Muscle of arm (tissue), 12 donors: ENCODE measurements around the gene ADPGK. TPM values are rescaled to one million over a fixed set of nuclear protein-coding genes. Genes with fewer than 3 reads are reported as not detected.

Experiments
- DNase-seq: peaks from one replicate; pipeline ENCODE4 v3.0.0-alpha.2; 2013
- polyA plus RNA-seq, 12 donors: library from polyadenylated mRNA; unstranded; fragments of 120-200 nt; gene quantifications; one replicate each; pipeline ENCODE4 v1.2.1, GENCODE V29; 2013; ENCODE audit not compliant: insufficient read length in 12 of 12

ADPGK gene
- polyA plus RNA-seq, 12 donors, result 27.1 to 50.3 (median 35.2) TPM; not detected in 1

GRCh38 chr15:72793766-72794660 is 10.5 kb upstream of the ADPGK start:
- DNase-seq, result no peak

- DNase-seq, result no peak
These were observed 8.9 kb upstream of the ADPGK start for GRCh38 chr15:72792431-72792830.

GRCh38 chr15:72790302-72790910 is 6.8 kb upstream of the ADPGK start:
- no peak for DNase-seq

- no peak for DNase-seq
These were observed 4.0 kb upstream of the ADPGK start for GRCh38 chr15:72787526-72787925.

GRCh38 chr15:72786676-72787345 is 3.3 kb upstream of the ADPGK start:
- no peak for DNase-seq

- no peak for DNase-seq
These were observed 2.7 kb upstream of the ADPGK start for GRCh38 chr15:72786242-72786641.

GRCh38 chr15:72785841-72786240 is 2.3 kb upstream of the ADPGK start:
- DNase-seq, result no peak

- no peak for DNase-seq
These were observed 1.9 kb upstream of the ADPGK start for GRCh38 chr15:72785432-72785831.

GRCh38 chr15:72784456-72784876 is 908 bp upstream of the ADPGK start:
- no peak for DNase-seq

- DNase-seq, result peak; percentile 28
These were observed 436 bp downstream of the ADPGK start for GRCh38 chr15:72783004-72783639.

GRCh38 chr15:72782274-72783003 is 1.1 kb downstream of the ADPGK start:
- no peak for DNase-seq

GRCh38 chr15:72781631-72782030 is 1.9 kb downstream of the ADPGK start:
- no peak for DNase-seq

- no peak for DNase-seq
These were observed 4.8 kb downstream of the ADPGK start for GRCh38 chr15:72778796-72779195.

- no peak for DNase-seq
These were observed 8.7 kb downstream of the ADPGK start for GRCh38 chr15:72774696-72775383.

- no peak for DNase-seq
These were observed 12.2 kb downstream of the ADPGK start for GRCh38 chr15:72771329-72771725.

GRCh38 chr15:72770673-72771328 is 12.8 kb downstream of the ADPGK start:
- DNase-seq, result no peak

- no peak for DNase-seq
These were observed 16.8 kb downstream of the ADPGK start for GRCh38 chr15:72766780-72767179.

- no peak for DNase-seq
These were observed 17.5 kb downstream of the ADPGK start for GRCh38 chr15:72766025-72766424.

- no peak for DNase-seq
These were observed 18.9 kb downstream of the ADPGK start for GRCh38 chr15:72764656-72765055.

GRCh38 chr15:72760590-72761260 is 22.8 kb downstream of the ADPGK start:
- DNase-seq, result no peak
